ENCODE data around the gene SOCS1. TPM values are rescaled to one million over a fixed set of nuclear protein-coding genes. Genes with fewer than 3 reads are reported as not detected.

Gene SOCS1
- total RNA-seq, 3 donors from 2014 or later (not counting 1 experiment from before 2014, with no cell fraction given): 21.7 to 74.7 (median 27.2) TPM

- H3K27ac ChIP-seq (ENCODE audit: low read length): no peak overlapping the region
These were observed 48.4 kb downstream of the SOCS1 start for GRCh38 chr16:11207646-11208045.

GRCh38 chr16:11205754-11206581, 50.0 kb downstream of the SOCS1 start:
- H3K27ac Mint-ChIP-seq: peak overlapping the region in 1 of 2 donors; percentile 88

More at GRCh38 chr16:11207646-11208045, 48.4 kb downstream of the SOCS1 start:
- WGBS (ENCODE audit: insufficient coverage): 100% methylated on average over 2 of the region's 3 CpGs
- DNase-seq (no peak), ATAC-seq (no peak)
- Histone ChIP-seq H3K36me3 (ENCODE audit: control insufficient read depth, insufficient read depth, low read length) (no peaks in the 10 kb centered on the region), H3K27me3 (ENCODE audit: control insufficient read depth, insufficient read depth, low read length) (no peaks in the 10 kb centered on the region), H3K4me3 (ENCODE audit: low read length) (no peak overlapping the region), H3K9me3 (ENCODE audit: control insufficient read depth, insufficient read depth, low read length) (peaks cover 8% of the 10 kb centered on the region), H3K4me1 (ENCODE audit: control insufficient read depth, insufficient read depth, low read length) (peaks cover 25% of the 10 kb centered on the region)
- intact Hi-C loops (cut with micrococcal nuclease): no loop called here
- Mint-ChIP-seq H3K4me1 (peaks cover 12 to 22% of the 10 kb centered on the region in 2 donors), H3K9me3 (no peaks in the 10 kb centered on the region), H3K27ac (no peak overlapping the region), H3K27me3 (ENCODE audit: low read depth in 2 of 2) (no peaks in the 10 kb centered on the region), H3K4me3 (no peak overlapping the region), H3K36me3 (no peaks in the 10 kb centered on the region)
- TF ChIP-seq CTCF (IDR thresholded peaks at IDR 0.05): no peak

GRCh38 chr16:11205065-11205699, 50.8 kb downstream of the SOCS1 start:
- Histone ChIP-seq H3K36me3 (ENCODE audit: control insufficient read depth, insufficient read depth, low read length) (no peaks in the 10 kb centered on the region), H3K4me3 (ENCODE audit: low read length) (no peak overlapping the region), H3K4me1 (ENCODE audit: control insufficient read depth, insufficient read depth, low read length) (peaks cover 36% of the 10 kb centered on the region), H3K27me3 (ENCODE audit: control insufficient read depth, insufficient read depth, low read length) (no peaks in the 10 kb centered on the region), H3K9me3 (ENCODE audit: control insufficient read depth, insufficient read depth, low read length) (peaks cover 8% of the 10 kb centered on the region), H3K27ac (ENCODE audit: low read length) (no peak overlapping the region)
- ATAC-seq (no peak), DNase-seq (no peak)
- TF ChIP-seq CTCF (IDR thresholded peaks at IDR 0.05): no peak
- no peaks in the 10 kb centered on the region for H3K36me3 Mint-ChIP-seq
- intact Hi-C loops (cut with micrococcal nuclease): no loop called here
- H3K9me3 Mint-ChIP-seq: no peaks in the 10 kb centered on the region
- 88% methylated on average over 19 of the region's 19 CpGs for WGBS (ENCODE audit: insufficient coverage)
- H3K27me3 Mint-ChIP-seq (ENCODE audit: low read depth in 2 of 2): peaks cover 0 to 8% of the 10 kb centered on the region in 2 donors
- H3K27ac Mint-ChIP-seq: peak overlapping the region in 1 of 2 donors; percentile 49
- peaks cover 12 to 23% of the 10 kb centered on the region in 2 donors for H3K4me1 Mint-ChIP-seq
- H3K4me3 Mint-ChIP-seq: no peak overlapping the region

More at GRCh38 chr16:11205754-11206581, 50.0 kb downstream of the SOCS1 start:
- intact Hi-C loops (cut with micrococcal nuclease): no loop called here
- Histone ChIP-seq H3K36me3 (ENCODE audit: control insufficient read depth, insufficient read depth, low read length) (no peaks in the 10 kb centered on the region), H3K4me1 (ENCODE audit: control insufficient read depth, insufficient read depth, low read length) (peaks cover 36% of the 10 kb centered on the region), H3K27ac (ENCODE audit: low read length) (no peak overlapping the region), H3K9me3 (ENCODE audit: control insufficient read depth, insufficient read depth, low read length) (peaks cover 8% of the 10 kb centered on the region), H3K4me3 (ENCODE audit: low read length) (no peak overlapping the region), H3K27me3 (ENCODE audit: control insufficient read depth, insufficient read depth, low read length) (no peaks in the 10 kb centered on the region)
- DNase-seq (no peak), ATAC-seq (peak in 1 of 3 donors; percentile 11)
- H3K9me3 Mint-ChIP-seq: no peaks in the 10 kb centered on the region
- H3K4me3 Mint-ChIP-seq: no peak overlapping the region
- H3K36me3 Mint-ChIP-seq: no peaks in the 10 kb centered on the region
- 64% methylated on average over 13 of the region's 13 CpGs for WGBS (ENCODE audit: insufficient coverage)
- TF ChIP-seq CTCF (IDR thresholded peaks at IDR 0.05): no peak
- peaks cover 12 to 23% of the 10 kb centered on the region in 2 donors for H3K4me1 Mint-ChIP-seq
- H3K27me3 Mint-ChIP-seq (ENCODE audit: low read depth in 2 of 2): peaks cover 0 to 8% of the 10 kb centered on the region in 2 donors
